Measurements from ENCODE around the gene RASSF3.

RASSF3 gene

DNA sequence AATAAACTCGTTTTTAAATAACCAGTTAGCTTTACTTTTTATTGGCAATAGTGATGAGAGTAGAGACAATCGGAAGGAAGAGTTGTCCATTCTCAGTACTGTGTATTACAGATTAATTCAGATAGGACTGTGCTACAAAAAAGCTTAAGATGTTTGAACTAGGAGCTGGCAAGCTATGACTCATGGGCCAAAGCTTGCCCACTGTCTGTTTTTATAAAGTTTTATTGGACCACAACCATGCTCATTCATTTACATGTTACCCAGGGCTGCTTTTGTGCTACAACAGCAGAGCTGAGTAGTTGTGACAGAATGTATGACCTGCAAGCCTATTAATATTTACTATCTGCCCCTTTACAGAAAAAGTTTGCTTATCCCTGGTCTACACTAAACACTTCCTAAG is 129.5 kb downstream of the RASSF3 start:
- H3K4me3 ChIP-seq (replicated peaks; ENCODE audit: low read depth, low read length), result no peak overlapping the region
- DNase-seq (ENCODE audit: extremely low read depth, low read depth), result no peak
- TF ChIP-seq, protein P1, sequence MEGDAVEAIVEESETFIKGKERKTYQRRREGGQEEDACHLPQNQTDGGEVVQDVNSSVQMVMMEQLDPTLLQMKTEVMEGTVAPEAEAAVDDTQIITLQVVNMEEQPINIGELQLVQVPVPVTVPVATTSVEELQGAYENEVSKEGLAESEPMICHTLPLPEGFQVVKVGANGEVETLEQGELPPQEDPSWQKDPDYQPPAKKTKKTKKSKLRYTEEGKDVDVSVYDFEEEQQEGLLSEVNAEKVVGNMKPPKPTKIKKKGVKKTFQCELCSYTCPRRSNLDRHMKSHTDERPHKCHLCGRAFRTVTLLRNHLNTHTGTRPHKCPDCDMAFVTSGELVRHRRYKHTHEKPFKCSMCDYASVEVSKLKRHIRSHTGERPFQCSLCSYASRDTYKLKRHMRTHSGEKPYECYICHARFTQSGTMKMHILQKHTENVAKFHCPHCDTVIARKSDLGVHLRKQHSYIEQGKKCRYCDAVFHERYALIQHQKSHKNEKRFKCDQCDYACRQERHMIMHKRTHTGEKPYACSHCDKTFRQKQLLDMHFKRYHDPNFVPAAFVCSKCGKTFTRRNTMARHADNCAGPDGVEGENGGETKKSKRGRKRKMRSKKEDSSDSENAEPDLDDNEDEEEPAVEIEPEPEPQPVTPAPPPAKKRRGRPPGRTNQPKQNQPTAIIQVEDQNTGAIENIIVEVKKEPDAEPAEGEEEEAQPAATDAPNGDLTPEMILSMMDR (IDR thresholded peaks at IDR 0.05; ENCODE audit: low read depth, low read length, missing control alignments), result no peak

DNA sequence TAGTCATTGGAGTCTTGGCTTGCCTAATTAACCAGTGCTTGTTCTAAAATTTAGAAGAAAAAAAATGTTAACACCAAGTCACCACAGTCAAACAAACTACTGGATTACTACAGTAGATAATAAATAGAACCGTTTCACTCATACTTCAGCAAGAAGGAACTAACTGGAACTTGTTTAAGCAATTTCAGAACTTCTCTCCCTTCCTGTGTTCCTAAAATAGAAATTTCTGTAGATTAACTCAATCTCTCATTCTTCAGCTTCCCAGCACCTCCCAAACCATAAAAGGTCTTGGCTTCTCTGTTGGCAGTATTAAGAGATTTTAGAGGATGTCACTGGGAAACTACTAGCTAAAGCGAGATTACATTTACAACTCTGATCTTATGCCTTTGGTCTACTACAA is 130.4 kb downstream of the RASSF3 start:
- no peak overlapping the region for H3K4me3 ChIP-seq (replicated peaks; ENCODE audit: low read depth, low read length)
- no peak for DNase-seq (ENCODE audit: extremely low read depth, low read depth)
- TF ChIP-seq, protein P1 (IDR thresholded peaks at IDR 0.05; ENCODE audit: low read depth, low read length, missing control alignments), result no peak

GRCh38 chr12:64742416-64742815 is 132.1 kb downstream of the RASSF3 start:
- TF ChIP-seq, protein P1 (IDR thresholded peaks at IDR 0.05; ENCODE audit: low read depth, low read length, missing control alignments), result no peak
- no peak overlapping the region for H3K4me3 ChIP-seq (replicated peaks; ENCODE audit: low read depth, low read length)
- DNase-seq (ENCODE audit: extremely low read depth, low read depth), result no peak

GRCh38 chr12:64743206-64743605 is 132.9 kb downstream of the RASSF3 start:
- TF ChIP-seq, protein P1 (IDR thresholded peaks at IDR 0.05; ENCODE audit: low read depth, low read length, missing control alignments), result no peak
- DNase-seq (ENCODE audit: extremely low read depth, low read depth), result no peak
- no peak overlapping the region for H3K4me3 ChIP-seq (replicated peaks; ENCODE audit: low read depth, low read length)

DNA sequence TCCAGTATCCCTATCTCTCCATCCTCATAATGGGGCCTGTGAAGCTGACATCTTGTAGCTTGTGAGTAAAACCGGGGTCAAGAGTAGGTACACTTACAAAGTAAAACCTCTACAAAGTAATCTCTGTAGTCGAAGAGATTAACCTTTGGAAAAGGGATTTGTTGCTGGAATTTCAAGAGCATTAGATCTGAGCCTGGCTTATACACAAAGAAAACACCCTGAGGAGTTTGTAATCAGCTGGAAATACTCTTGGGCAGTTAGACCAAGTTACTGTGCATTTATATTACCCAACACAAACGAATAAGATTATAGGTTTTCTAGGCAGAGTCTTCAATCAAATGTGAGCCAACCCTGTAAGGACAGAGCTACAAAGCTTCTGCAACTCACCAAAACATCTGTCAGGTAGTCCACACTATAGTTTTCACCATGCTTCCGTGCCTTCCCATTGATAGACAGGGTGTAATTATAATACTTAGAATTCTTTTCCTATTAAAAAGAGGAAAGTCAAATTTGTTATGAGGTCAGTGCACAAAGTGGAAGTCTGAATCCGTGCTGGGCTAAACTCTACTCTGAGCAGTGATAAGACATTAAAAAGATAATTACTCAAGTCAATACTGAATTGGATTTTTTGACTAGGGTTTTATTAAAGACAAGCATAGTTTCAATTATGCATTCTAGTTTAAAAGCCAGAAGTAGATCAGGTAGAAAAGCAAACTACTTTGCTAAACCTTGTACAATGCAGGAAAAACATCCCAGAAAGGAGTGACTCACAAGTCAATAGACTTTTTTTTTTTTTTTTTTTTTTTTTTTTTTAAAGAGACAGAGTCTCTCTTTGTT is 134.3 kb downstream of the RASSF3 start:
- no peak for DNase-seq (ENCODE audit: extremely low read depth, low read depth)
- H3K4me3 ChIP-seq (replicated peaks; ENCODE audit: low read depth, low read length), result no peak overlapping the region
- TF ChIP-seq, protein P1 (IDR thresholded peaks at IDR 0.05; ENCODE audit: low read depth, low read length, missing control alignments), result no peak

DNA sequence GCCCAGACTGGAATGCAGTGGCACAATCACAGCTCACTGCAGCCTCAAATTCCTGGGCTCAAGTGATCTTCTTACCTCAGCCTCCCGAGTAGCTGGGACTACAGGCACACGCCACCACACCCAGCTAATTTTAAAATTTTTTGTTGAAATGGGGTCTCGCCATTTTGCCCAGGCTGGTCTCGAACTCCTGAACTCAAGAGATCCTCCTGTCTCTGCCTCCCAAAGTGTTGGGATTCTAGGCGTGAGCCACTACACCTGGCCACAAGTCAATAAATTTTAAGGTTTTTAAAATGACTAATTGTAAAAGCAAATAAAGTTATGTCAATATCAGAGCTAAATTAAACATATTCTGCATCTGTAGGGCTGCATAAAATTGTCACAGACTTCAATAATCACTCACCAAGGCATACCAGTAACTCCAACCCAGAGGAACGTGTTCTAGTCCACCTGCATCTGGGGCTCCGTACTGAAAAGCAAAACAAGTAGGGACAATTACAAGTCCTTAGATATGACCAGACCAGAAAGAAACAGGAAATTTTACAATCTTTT is 135.0 kb downstream of the RASSF3 start:
- no peak for DNase-seq (ENCODE audit: extremely low read depth, low read depth)
- H3K4me3 ChIP-seq (replicated peaks; ENCODE audit: low read depth, low read length), result no peak overlapping the region
- TF ChIP-seq, protein P1 (IDR thresholded peaks at IDR 0.05; ENCODE audit: low read depth, low read length, missing control alignments), result no peak
